ENCODE measurements around the gene ELOVL6. TPM values are rescaled to one million over a fixed set of nuclear protein-coding genes. Genes with fewer than 3 reads are reported as not detected.

The ELOVL6 gene
- total and polyA plus RNA-seq, 2 donors (not counting 1 experiment from before 2014, with no cell fraction given) = 15.0 to 43.4 TPM

- no peaks in the 10 kb centered on the region for H3K9me3 ChIP-seq (ENCODE audit: control insufficient read depth, insufficient read depth, low read depth, low read length)
- no peak for DNase-seq (ENCODE audit: low read depth in 2 of 2)
- no peaks in the 10 kb centered on the region for H3K79me2 ChIP-seq (ENCODE audit: control insufficient read depth, insufficient read depth, low read length)
- no peak overlapping the region for H2AFZ ChIP-seq (ENCODE audit: low read length)
- no peaks in the 10 kb centered on the region for H3K27me3 ChIP-seq (ENCODE audit: control insufficient read depth, insufficient read depth, low read length)
- H3K27ac ChIP-seq (ENCODE audit: insufficient read depth, low read length) = no peak overlapping the region
- no peak overlapping the region for H3K9ac ChIP-seq (ENCODE audit: insufficient read depth, low read length)
- H3K4me3 ChIP-seq (replicated peaks in 1 of 4; ENCODE audit: control extremely low read depth in 1 of 4, insufficient read depth in 1 of 4, low read depth in 3 of 4, low read length in 4 of 4) = no peak overlapping the region
- TF ChIP-seq EZH2 (IDR thresholded peaks at IDR 0.05; ENCODE audit: low read length, missing control alignments) = no peak
- TF ChIP-seq, protein P1, sequence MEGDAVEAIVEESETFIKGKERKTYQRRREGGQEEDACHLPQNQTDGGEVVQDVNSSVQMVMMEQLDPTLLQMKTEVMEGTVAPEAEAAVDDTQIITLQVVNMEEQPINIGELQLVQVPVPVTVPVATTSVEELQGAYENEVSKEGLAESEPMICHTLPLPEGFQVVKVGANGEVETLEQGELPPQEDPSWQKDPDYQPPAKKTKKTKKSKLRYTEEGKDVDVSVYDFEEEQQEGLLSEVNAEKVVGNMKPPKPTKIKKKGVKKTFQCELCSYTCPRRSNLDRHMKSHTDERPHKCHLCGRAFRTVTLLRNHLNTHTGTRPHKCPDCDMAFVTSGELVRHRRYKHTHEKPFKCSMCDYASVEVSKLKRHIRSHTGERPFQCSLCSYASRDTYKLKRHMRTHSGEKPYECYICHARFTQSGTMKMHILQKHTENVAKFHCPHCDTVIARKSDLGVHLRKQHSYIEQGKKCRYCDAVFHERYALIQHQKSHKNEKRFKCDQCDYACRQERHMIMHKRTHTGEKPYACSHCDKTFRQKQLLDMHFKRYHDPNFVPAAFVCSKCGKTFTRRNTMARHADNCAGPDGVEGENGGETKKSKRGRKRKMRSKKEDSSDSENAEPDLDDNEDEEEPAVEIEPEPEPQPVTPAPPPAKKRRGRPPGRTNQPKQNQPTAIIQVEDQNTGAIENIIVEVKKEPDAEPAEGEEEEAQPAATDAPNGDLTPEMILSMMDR (conservative IDR thresholded peaks at IDR 0.05 in 1 of 2, IDR thresholded peaks at IDR 0.05 in 1 of 2; ENCODE audit: low read depth in 1 of 2, low read length in 2 of 2) = no peak
- no peaks in the 10 kb centered on the region for H3K36me3 ChIP-seq (ENCODE audit: control insufficient read depth, insufficient read depth, low read length)
- no peaks in the 10 kb centered on the region for H3K4me1 ChIP-seq (ENCODE audit: control insufficient read depth, extremely low read depth, insufficient read depth, low read length)
- no peaks in the 10 kb centered on the region for H4K20me1 ChIP-seq (ENCODE audit: control insufficient read depth, extremely low read depth, insufficient read depth, low read length)
- no peak overlapping the region for H3K4me2 ChIP-seq (ENCODE audit: extremely low read depth, insufficient read depth, low read length)
These were observed 164.4 kb downstream of the ELOVL6 start for GRCh38 chr4:110034026-110034393.

GRCh38 chr4:110033355-110034025 lies 164.9 kb downstream of the ELOVL6 start:
- Histone ChIP-seq H3K4me2 (ENCODE audit: extremely low read depth, insufficient read depth, low read length) (no peak overlapping the region), H3K27me3 (ENCODE audit: control insufficient read depth, insufficient read depth, low read length) (no peaks in the 10 kb centered on the region), H3K27ac (ENCODE audit: insufficient read depth, low read length) (no peak overlapping the region), H3K9me3 (ENCODE audit: control insufficient read depth, insufficient read depth, low read depth, low read length) (no peaks in the 10 kb centered on the region), H3K4me3 (replicated peaks in 1 of 4; ENCODE audit: control extremely low read depth in 1 of 4, insufficient read depth in 1 of 4, low read depth in 3 of 4, low read length in 4 of 4) (no peak overlapping the region), H3K79me2 (ENCODE audit: control insufficient read depth, insufficient read depth, low read length) (no peaks in the 10 kb centered on the region), H3K9ac (ENCODE audit: insufficient read depth, low read length) (no peak overlapping the region), H3K4me1 (ENCODE audit: control insufficient read depth, extremely low read depth, insufficient read depth, low read length) (no peaks in the 10 kb centered on the region), H4K20me1 (ENCODE audit: control insufficient read depth, extremely low read depth, insufficient read depth, low read length) (no peaks in the 10 kb centered on the region), H3K36me3 (ENCODE audit: control insufficient read depth, insufficient read depth, low read length) (no peaks in the 10 kb centered on the region), H2AFZ (ENCODE audit: low read length) (no peak overlapping the region)
- TF ChIP-seq, protein P1 (conservative IDR thresholded peaks at IDR 0.05 in 1 of 2, IDR thresholded peaks at IDR 0.05 in 1 of 2; ENCODE audit: low read depth in 1 of 2, low read length in 2 of 2) = no peak
- TF ChIP-seq EZH2 (IDR thresholded peaks at IDR 0.05; ENCODE audit: low read length, missing control alignments) = no peak
- DNase-seq (ENCODE audit: low read depth in 2 of 2) = no peak

DNA sequence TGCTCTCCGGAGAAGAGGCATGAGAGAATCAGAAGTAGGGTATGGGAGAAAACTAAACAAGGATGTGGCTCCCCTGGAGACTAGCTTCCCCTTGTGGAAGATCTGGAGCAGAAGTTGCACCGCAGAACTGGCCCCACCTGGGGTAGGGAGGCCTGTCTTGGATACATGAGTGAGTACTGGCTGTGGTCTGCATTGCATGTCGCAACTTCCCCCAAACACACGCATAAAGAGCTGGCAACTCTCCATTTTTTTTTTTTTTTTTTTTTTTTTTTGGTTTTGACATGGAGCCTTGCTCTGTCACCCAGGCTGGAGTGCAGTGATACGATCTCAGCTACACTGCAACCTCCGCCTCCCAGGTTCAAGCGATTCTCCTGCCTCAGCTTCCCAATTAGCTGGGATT lies 165.8 kb downstream of the ELOVL6 start:
- H3K9me3 ChIP-seq (ENCODE audit: control insufficient read depth, insufficient read depth, low read depth, low read length) = no peaks in the 10 kb centered on the region
- H4K20me1 ChIP-seq (ENCODE audit: control insufficient read depth, extremely low read depth, insufficient read depth, low read length) = no peaks in the 10 kb centered on the region
- TF ChIP-seq, protein P1 (conservative IDR thresholded peaks at IDR 0.05 in 1 of 2, IDR thresholded peaks at IDR 0.05 in 1 of 2; ENCODE audit: low read depth in 1 of 2, low read length in 2 of 2) = no peak
- TF ChIP-seq EZH2 (IDR thresholded peaks at IDR 0.05; ENCODE audit: low read length, missing control alignments) = no peak
- no peaks in the 10 kb centered on the region for H3K27me3 ChIP-seq (ENCODE audit: control insufficient read depth, insufficient read depth, low read length)
- no peaks in the 10 kb centered on the region for H3K4me1 ChIP-seq (ENCODE audit: control insufficient read depth, extremely low read depth, insufficient read depth, low read length)
- no peak for DNase-seq (ENCODE audit: low read depth in 2 of 2)
- no peak overlapping the region for H2AFZ ChIP-seq (ENCODE audit: low read length)
- H3K9ac ChIP-seq (ENCODE audit: insufficient read depth, low read length) = no peak overlapping the region
- no peaks in the 10 kb centered on the region for H3K36me3 ChIP-seq (ENCODE audit: control insufficient read depth, insufficient read depth, low read length)
- H3K79me2 ChIP-seq (ENCODE audit: control insufficient read depth, insufficient read depth, low read length) = no peaks in the 10 kb centered on the region
- H3K4me3 ChIP-seq (replicated peaks in 1 of 4; ENCODE audit: control extremely low read depth in 1 of 4, insufficient read depth in 1 of 4, low read depth in 3 of 4, low read length in 4 of 4) = no peak overlapping the region
- no peak overlapping the region for H3K4me2 ChIP-seq (ENCODE audit: extremely low read depth, insufficient read depth, low read length)
- no peak overlapping the region for H3K27ac ChIP-seq (ENCODE audit: insufficient read depth, low read length)
